ENCODE data around the gene C1orf94.

GRCh38 chr1:34129630-34130029, 47.1 kb upstream of the C1orf94 start:
- TF ChIP-seq NFXL1 (IDR thresholded peaks at IDR 0.05; ENCODE audit: borderline replicate concordance) (no peak), GABPA (IDR thresholded peaks at IDR 0.05; ENCODE audit: low read depth) (no peak)

All from GM12878 (cell line).